AG04450 (cell line): ENCODE measurements around the gene ZFP91. TPM values are rescaled to one million over a fixed set of nuclear protein-coding genes. Genes with fewer than 3 reads are reported as not detected.

ENCODE experiments used
- CTCF ChIA-PET: fragments of 300-600, 350-600 bp; formaldehyde crosslinking; extraction: SDS; loops from one replicate; lab custom pipeline; 2022; ENCODE audit warnings: antibody characterized with exemption, inconsistent platforms; lab: Charles Lee
- POLR2A ChIA-PET: fragments of 350-600 bp; formaldehyde crosslinking; extraction: SDS; loops from one replicate; lab custom pipeline; 2021; ENCODE audit warnings: antibody characterized with exemption, inconsistent platforms; lab: Yijun Ruan, JAX
- DNase-seq: peaks from one replicate; pipeline ENCODE4 v3.0.0-alpha.2; 2011; ENCODE audit warnings: low read depth, low spot score
- H3K27ac ChIP-seq: one replicate; pipeline ENCODE4 v1.5.1; 2012; ENCODE audit warnings: low read depth, low read length, control low read depth
- H3K27me3 ChIP-seq: one replicate; pipeline ENCODE4 v1.6.0; 2012; ENCODE audit warnings: low read length; ENCODE audit not compliant: control insufficient read depth, insufficient read depth
- H3K4me3 ChIP-seq: 2 replicates; pipeline ENCODE4 v1.5.1; 2011; ENCODE audit warnings: mild to moderate bottlenecking, low read depth, low read length, control low read depth
- H3K9me3 ChIP-seq: 2 replicates; pipeline ENCODE4 v1.5.1; 2012; ENCODE audit warnings: low read length; ENCODE audit not compliant: control insufficient read depth, insufficient read depth
- CTCF ChIP-seq: IDR thresholded peaks from 2 replicates; pipeline ENCODE4 v1.5.1; 2011; ENCODE audit warnings: low read depth, low read length, control low read depth, inconsistent platforms
- polyA plus RNA-seq: library from polyadenylated mRNA; depleted of rRNA; stranded (reverse); fragments of >200 nt; gene quantifications from 2 replicates; pipeline ENCODE4 v1.2.3, GENCODE V29; 2011

ZFP91 gene
- polyA plus RNA-seq, 1 experiment: 47.9 TPM

GRCh38 chr11:58606930-58607714 lies 28.3 kb downstream of the ZFP91 start:
- Histone ChIP-seq H3K9me3 (no peaks in the 10 kb centered on the region), H3K27me3 (no peaks in the 10 kb centered on the region), H3K4me3 (no peak overlapping the region), H3K27ac (no peak overlapping the region)
- TF ChIP-seq CTCF: no peak
- no peak for DNase-seq
- POLR2A ChIA-PET: interaction anchor here (0.7 kb wide), 1 partner anchor 19 kb away, joined by 3 read pairs; no protein-coding TSS in a partner anchor
- CTCF ChIA-PET: interaction anchor here (0.8 to 1.6 kb wide), 5 partner anchors 22 to 47 kb away, joined by 3 to 9 read pairs (median 4); partner anchors contain the start of gene ZFP91

GRCh38 chr11:58608331-58608730 lies 29.5 kb downstream of the ZFP91 start:
- ChIA-PET CTCF (no interaction called here), POLR2A (no interaction called here)
- no peaks in the 10 kb centered on the region for H3K9me3 ChIP-seq
- TF ChIP-seq CTCF: no peak
- DNase-seq: no peak
- H3K27me3 ChIP-seq: no peaks in the 10 kb centered on the region
- H3K27ac ChIP-seq: no peak overlapping the region
- H3K4me3 ChIP-seq: no peak overlapping the region

GRCh38 chr11:58609723-58610122 lies 30.9 kb downstream of the ZFP91 start:
- no peak for DNase-seq
- Histone ChIP-seq H3K4me3 (no peak overlapping the region), H3K27ac (no peak overlapping the region), H3K9me3 (no peaks in the 10 kb centered on the region), H3K27me3 (no peaks in the 10 kb centered on the region)
- ChIA-PET POLR2A (no interaction called here), CTCF (interaction anchor here (1.6 to 2.6 kb wide), 2 partner anchors 20 to 44 kb away, joined by 4 to 15 read pairs; no protein-coding TSS in a partner anchor)
- TF ChIP-seq CTCF: no peak

GRCh38 chr11:58613228-58613627 lies 34.4 kb downstream of the ZFP91 start:
- Histone ChIP-seq H3K4me3 (no peak overlapping the region), H3K9me3 (no peaks in the 10 kb centered on the region), H3K27ac (no peak overlapping the region), H3K27me3 (no peaks in the 10 kb centered on the region)
- no peak for TF ChIP-seq CTCF
- ChIA-PET POLR2A (interaction anchor here (0.7 kb wide), 1 partner anchor 7 kb away, joined by 4 read pairs; no protein-coding TSS in a partner anchor), CTCF (interaction anchor here (1.6 kb wide), 1 partner anchor 17 kb away, joined by 5 read pairs; no protein-coding TSS in a partner anchor)
- DNase-seq: no peak

GRCh38 chr11:58615559-58615958 lies 36.7 kb downstream of the ZFP91 start:
- Histone ChIP-seq H3K27ac (no peak overlapping the region), H3K27me3 (no peaks in the 10 kb centered on the region), H3K9me3 (no peaks in the 10 kb centered on the region), H3K4me3 (no peak overlapping the region)
- no peak for DNase-seq
- no peak for TF ChIP-seq CTCF
- ChIA-PET CTCF (no interaction called here), POLR2A (no interaction called here)
